Brain pericyte (primary cell): ENCODE data around the gene MAPT.
"Not testable (repeated sequence)": the region's sequence is repeated elsewhere in the genome, so short reads cannot be mapped to it uniquely, and the experiment has no call there.

Experiments used
- DNase-seq: peaks from one replicate; pipeline ENCODE4 v3.0.0-alpha.2; 2012; ENCODE audit warnings: low read depth, low spot score

MAPT gene

GRCh38 chr17:46008591-46008990 is 114.2 kb downstream of the MAPT start:
- no peak for DNase-seq

GRCh38 chr17:46009681-46010596 is 115.6 kb downstream of the MAPT start:
- DNase-seq: no peak

- DNase-seq: no peak
These were observed 116.3 kb downstream of the MAPT start for GRCh38 chr17:46010597-46011186.

GRCh38 chr17:46011711-46012505 is 117.6 kb downstream of the MAPT start:
- no peak for DNase-seq

GRCh38 chr17:46012506-46013079 is 118.2 kb downstream of the MAPT start:
- DNase-seq: no peak

GRCh38 chr17:46013127-46013501 is 118.8 kb downstream of the MAPT start:
- DNase-seq: no peak

- no peak for DNase-seq
These were observed 119.3 kb downstream of the MAPT start for GRCh38 chr17:46013502-46014165.

- not testable (repeated sequence) for DNase-seq
These were observed 125.1 kb downstream of the MAPT start for GRCh38 chr17:46019408-46019925.

- DNase-seq: no peak
These were observed 125.8 kb downstream of the MAPT start for GRCh38 chr17:46020023-46020761.

- no peak for DNase-seq
These were observed 126.6 kb downstream of the MAPT start for GRCh38 chr17:46020998-46021397.

GRCh38 chr17:46023366-46023765 is 129.0 kb downstream of the MAPT start:
- not testable (repeated sequence) for DNase-seq

- DNase-seq: no peak
These were observed 129.5 kb downstream of the MAPT start for GRCh38 chr17:46023783-46024388.

- DNase-seq: no peak
These were observed 130.2 kb downstream of the MAPT start for GRCh38 chr17:46024590-46024989.

GRCh38 chr17:46025060-46025459 is 130.7 kb downstream of the MAPT start:
- DNase-seq: no peak

GRCh38 chr17:46025510-46026165 is 131.3 kb downstream of the MAPT start:
- DNase-seq: no peak

GRCh38 chr17:46026166-46027047 is 132.1 kb downstream of the MAPT start:
- no peak for DNase-seq

GRCh38 chr17:46027048-46027975 is 133.0 kb downstream of the MAPT start:
- DNase-seq: no peak
